ENCODE results near the gene MEI1. TPM values are rescaled to one million over a fixed set of nuclear protein-coding genes. Genes with fewer than 3 reads are reported as not detected.

Gene MEI1
- total RNA-seq, 1 donor = 0.36 TPM

GRCh38 chr22:41762980-41763779, 63.9 kb downstream of the MEI1 start:
- H3K27me3 ChIP-seq (ENCODE audit: insufficient read depth, low read length) = no peaks in the 10 kb centered on the region
- TF ChIP-seq CTCF (IDR thresholded peaks at IDR 0.05; ENCODE audit: extremely low read depth, low read depth, low read length) = peak; percentile 49
- H3K27ac ChIP-seq (ENCODE audit: low read depth, low read length) = no peak overlapping the region

GRCh38 chr22:41766476-41766875, 67.2 kb downstream of the MEI1 start:
- no peak overlapping the region for H3K27ac ChIP-seq (ENCODE audit: low read depth, low read length)
- H4K20me1 ChIP-seq (ENCODE audit: insufficient read depth, low read length) = no peaks in the 10 kb centered on the region
- DNase-seq (ENCODE audit: insufficient read length, low spot score, missing footprints) = no peak
- no peak overlapping the region for H3K4me2 ChIP-seq (ENCODE audit: insufficient read depth, low read length)
- H3K4me3 ChIP-seq (ENCODE audit: insufficient read depth, low read length) = no peak overlapping the region
- H3K27me3 ChIP-seq (ENCODE audit: insufficient read depth, low read length) = no peaks in the 10 kb centered on the region
- H3K4me1 ChIP-seq (ENCODE audit: insufficient read depth, low read length) = no peaks in the 10 kb centered on the region
- no peaks in the 10 kb centered on the region for H3K9me3 ChIP-seq (ENCODE audit: low read depth, low read length)
- H2AFZ ChIP-seq (ENCODE audit: low read length) = no peak overlapping the region
- no peaks in the 10 kb centered on the region for H3K36me3 ChIP-seq (ENCODE audit: insufficient read depth, low read length)
- TF ChIP-seq CTCF (IDR thresholded peaks at IDR 0.05; ENCODE audit: extremely low read depth, low read depth, low read length) = no peak
- H3K79me2 ChIP-seq (ENCODE audit: insufficient read depth, low read length) = no peaks in the 10 kb centered on the region

More at GRCh38 chr22:41762980-41763779, 63.9 kb downstream of the MEI1 start:
- no peaks in the 10 kb centered on the region for H3K9me3 ChIP-seq (ENCODE audit: low read depth, low read length)
- no peak for DNase-seq (ENCODE audit: insufficient read length, low spot score, missing footprints)
- no peaks in the 10 kb centered on the region for H4K20me1 ChIP-seq (ENCODE audit: insufficient read depth, low read length)
- no peak overlapping the region for H3K4me3 ChIP-seq (ENCODE audit: insufficient read depth, low read length)
- no peak overlapping the region for H3K4me2 ChIP-seq (ENCODE audit: insufficient read depth, low read length)
- no peak overlapping the region for H2AFZ ChIP-seq (ENCODE audit: low read length)
- no peaks in the 10 kb centered on the region for H3K4me1 ChIP-seq (ENCODE audit: insufficient read depth, low read length)
- H3K36me3 ChIP-seq (ENCODE audit: insufficient read depth, low read length) = no peaks in the 10 kb centered on the region
- H3K79me2 ChIP-seq (ENCODE audit: insufficient read depth, low read length) = no peaks in the 10 kb centered on the region

GRCh38 chr22:41768430-41768829, 69.1 kb downstream of the MEI1 start:
- Histone ChIP-seq H3K79me2 (ENCODE audit: insufficient read depth, low read length) (no peaks in the 10 kb centered on the region), H3K4me3 (ENCODE audit: insufficient read depth, low read length) (no peak overlapping the region), H3K4me1 (ENCODE audit: insufficient read depth, low read length) (no peaks in the 10 kb centered on the region), H3K36me3 (ENCODE audit: insufficient read depth, low read length) (no peaks in the 10 kb centered on the region), H2AFZ (ENCODE audit: low read length) (no peak overlapping the region), H3K4me2 (ENCODE audit: insufficient read depth, low read length) (no peak overlapping the region), H3K27me3 (ENCODE audit: insufficient read depth, low read length) (no peaks in the 10 kb centered on the region), H4K20me1 (ENCODE audit: insufficient read depth, low read length) (no peaks in the 10 kb centered on the region), H3K27ac (ENCODE audit: low read depth, low read length) (no peak overlapping the region), H3K9me3 (ENCODE audit: low read depth, low read length) (no peaks in the 10 kb centered on the region)
- no peak for DNase-seq (ENCODE audit: insufficient read length, low spot score, missing footprints)
- TF ChIP-seq CTCF (IDR thresholded peaks at IDR 0.05; ENCODE audit: extremely low read depth, low read depth, low read length) = no peak

- Histone ChIP-seq H3K27me3 (ENCODE audit: insufficient read depth, low read length) (peaks cover 4% of the 10 kb centered on the region), H3K4me3 (ENCODE audit: insufficient read depth, low read length) (no peak overlapping the region), H3K4me1 (ENCODE audit: insufficient read depth, low read length) (no peaks in the 10 kb centered on the region), H3K79me2 (ENCODE audit: insufficient read depth, low read length) (no peaks in the 10 kb centered on the region), H3K4me2 (ENCODE audit: insufficient read depth, low read length) (no peak overlapping the region), H3K36me3 (ENCODE audit: insufficient read depth, low read length) (no peaks in the 10 kb centered on the region), H2AFZ (ENCODE audit: low read length) (no peak overlapping the region), H3K9me3 (ENCODE audit: low read depth, low read length) (no peaks in the 10 kb centered on the region), H4K20me1 (ENCODE audit: insufficient read depth, low read length) (no peaks in the 10 kb centered on the region), H3K27ac (ENCODE audit: low read depth, low read length) (no peak overlapping the region)
- no peak for DNase-seq (ENCODE audit: insufficient read length, low spot score, missing footprints)
- TF ChIP-seq CTCF (IDR thresholded peaks at IDR 0.05; ENCODE audit: extremely low read depth, low read depth, low read length) = no peak
Observed at GRCh38 chr22:41770715-41771468, 71.6 kb downstream of the MEI1 start.

Measured in osteoblast (primary cell).